HCT116 (cell line): ENCODE data around the gene MTIF3. TPM values are rescaled to one million over a fixed set of nuclear protein-coding genes. Genes with fewer than 3 reads are reported as not detected.

Experiments used
- ATAC-seq: fragments of 200-7000 bp; cut with Tn5 transposase; 2 replicates; pipeline ENCODE4 v1.9.1; 2020; ENCODE audit warnings: mild to moderate bottlenecking, moderate library complexity
- BruUV-seq: library from RNA; stranded (reverse); fragments of 400-500 nt; replicated peaks from 2 replicates; lab custom pipeline; 2021; lab: Mats Ljungman, UMichigan
- CTCF ChIA-PET: fragments of 300-600 bp; sonication (Branson Sonifier 250); formaldehyde crosslinking; loops from one replicate; lab custom pipeline; 2021; ENCODE audit warnings: antibody characterized with exemption; lab: Charles Lee
- POLR2A ChIA-PET: fragments of 300-600, 350-600 bp; sonication (Branson Sonifier 250); formaldehyde crosslinking; loops from one replicate; lab custom pipeline; 2021; ENCODE audit warnings: antibody characterized with exemption; lab: Charles Lee
- RAD21 ChIA-PET, 2 experiments: fragments of 300-600 bp; sonication (Branson Sonifier 250); formaldehyde crosslinking; loops; one replicate each; lab custom pipeline; 2023; ENCODE audit warnings: low total read pairs in 2 of 2; ENCODE audit not compliant: uncharacterized antibody in 2 of 2, unreplicated experiment in 2 of 2, low non-redundant PET in 1 of 2; lab: Charles Lee
- DNase-seq: peaks from one replicate; pipeline ENCODE4 v3.0.0-alpha.2; 2010; ENCODE audit warnings: low read depth, low spot score
- H2AFZ ChIP-seq: fragments of 200-600 bp; shearing (Covaris generic), sonication (generic); 2 replicates; pipeline ENCODE4 v1.6.1; 2017; ENCODE audit warnings: low read depth, mixed run types, mixed read lengths, antibody characterized with exemption, low read length; ENCODE audit not compliant: poor library complexity, severe bottlenecking
- H3K27ac ChIP-seq: 2 replicates; pipeline ENCODE4 v1.5.1; 2012; ENCODE audit warnings: low read depth, low read length
- H3K27me3 ChIP-seq: fragments of 200-600 bp; sonication (generic); 2 replicates; pipeline ENCODE4 v1.6.1; 2016; ENCODE audit warnings: mixed run types, low read length, mixed read lengths; ENCODE audit not compliant: insufficient read depth
- H3K36me3 ChIP-seq, 2 experiments: fragments of 200-500 bp in 1 of 2; fragments of 200-600 bp in 1 of 2; sonication (Bioruptor generic) in 1 of 2; sonication (generic) in 1 of 2; 2 replicates each; pipeline versions ENCODE4 v1.5.1 to v1.6.1; 2014 to 2016; ENCODE audit warnings: low read length in 2 of 2, inconsistent platforms in 1 of 2, mixed read lengths in 1 of 2, mixed run types in 1 of 2; ENCODE audit not compliant: insufficient read depth in 2 of 2, control insufficient read depth in 1 of 2
- H3K4me1 ChIP-seq, 2 experiments: fragments of 200-600 bp in 1 of 2; sonication (generic) in 1 of 2; 2 replicates each; pipeline versions ENCODE4 v1.5.1 to v1.6.1; 2012 to 2017; ENCODE audit warnings: low read length in 2 of 2, inconsistent platforms in 1 of 2, mild to moderate bottlenecking in 1 of 2, mixed read lengths in 1 of 2, mixed run types in 1 of 2, moderate library complexity in 1 of 2; ENCODE audit not compliant: insufficient read depth in 2 of 2, control insufficient read depth in 1 of 2
- H3K4me2 ChIP-seq: fragments of 200-600 bp; sonication (generic); 2 replicates; pipeline ENCODE4 v1.6.1; 2017; ENCODE audit warnings: mixed run types, low read length, mixed read lengths
- H3K4me3 ChIP-seq, 2 experiments: fragments of 200-600 bp in 1 of 2; sonication (generic) in 1 of 2; replicated peaks in 1 of 2; 2 replicates each; pipeline ENCODE4 v1.5.1; 2011 to 2016; ENCODE audit warnings: low read length in 2 of 2, control low read depth in 1 of 2, low read depth in 1 of 2, mild to moderate bottlenecking in 1 of 2, mixed read lengths in 1 of 2, mixed run types in 1 of 2
- H3K79me2 ChIP-seq: fragments of 200-600 bp; sonication (generic); 2 replicates; pipeline ENCODE4 v1.6.1; 2017; ENCODE audit warnings: mild to moderate bottlenecking, mixed run types, low read length, moderate library complexity, mixed read lengths; ENCODE audit not compliant: insufficient read depth
- H3K9ac ChIP-seq: fragments of 200-600 bp; sonication (generic); 2 replicates; pipeline ENCODE4 v1.6.1; 2016; ENCODE audit warnings: low read length, mixed read lengths
- H3K9me2 ChIP-seq: fragments of 200-600 bp; sonication (generic), shearing (Covaris generic); 2 replicates; pipeline ENCODE4 v1.6.1; 2017; ENCODE audit warnings: mixed run types, mild to moderate bottlenecking, moderate library complexity; ENCODE audit not compliant: insufficient read depth
- H3K9me3 ChIP-seq, 2 experiments: fragments of 200-500 bp in 1 of 2; fragments of 200-600 bp in 1 of 2; sonication (Bioruptor generic) in 1 of 2; sonication (generic) in 1 of 2; 2 replicates each; pipeline ENCODE4 v1.6.1; 2014 to 2017; ENCODE audit warnings: low read length in 2 of 2, mixed read lengths in 2 of 2, inconsistent platforms in 1 of 2, low read depth in 1 of 2, mild to moderate bottlenecking in 1 of 2, mixed run types in 1 of 2, moderate library complexity in 1 of 2; ENCODE audit not compliant: control insufficient read depth in 1 of 2, insufficient read depth in 1 of 2
- H4K20me1 ChIP-seq: fragments of 200-600 bp; sonication (generic), shearing (Covaris generic); 2 replicates; pipeline ENCODE4 v1.6.1; 2017; ENCODE audit warnings: mixed run types, mild to moderate bottlenecking, moderate library complexity; ENCODE audit not compliant: insufficient read depth
- ATF3 ChIP-seq: IDR thresholded peaks from 2 replicates; pipeline ENCODE4 v1.6.1; 2012
- CBX3 ChIP-seq: IDR thresholded peaks from 2 replicates; pipeline ENCODE4 v1.6.1; 2012; ENCODE audit warnings: low read depth
- CTCF ChIP-seq, 3 experiments: fragments of 200-600 bp in 1 of 3; sonication (generic) in 1 of 3; IDR thresholded peaks in 2 of 3; conservative IDR thresholded peaks in 1 of 3; 2 replicates each; pipeline ENCODE4 v1.5.1; 2012 to 2017; ENCODE audit warnings: low read depth in 2 of 3, low read length in 2 of 3, antibody characterized with exemption in 1 of 3, borderline replicate concordance in 1 of 3, control low read depth in 1 of 3, mild to moderate bottlenecking in 1 of 3, mixed read lengths in 1 of 3, mixed run types in 1 of 3, moderate library complexity in 1 of 3; ENCODE audit not compliant: insufficient read depth in 1 of 3
- POLR2A ChIP-seq: IDR thresholded peaks from 2 replicates; pipeline ENCODE4 v1.7.0; 2011; ENCODE audit warnings: borderline replicate concordance; ENCODE audit not compliant: insufficient read depth, insufficient read length; ENCODE audit errors: extremely low read depth
- POLR2AphosphoS5 ChIP-seq: IDR thresholded peaks from 2 replicates; pipeline ENCODE4 v1.6.1; 2011; ENCODE audit warnings: mild to moderate bottlenecking, low read depth, low read length, moderate library complexity
- RAD21 ChIP-seq: IDR thresholded peaks from 2 replicates; pipeline ENCODE4 v1.6.1; 2012; ENCODE audit warnings: low read depth, mild to moderate bottlenecking
- SIN3A ChIP-seq: IDR thresholded peaks from 2 replicates; pipeline ENCODE4 v1.6.1; 2012; ENCODE audit warnings: low read depth
- SRF ChIP-seq: IDR thresholded peaks from 2 replicates; pipeline ENCODE4 v1.6.1; 2012; ENCODE audit warnings: low read depth
- TCF7L2 ChIP-seq: IDR thresholded peaks from 2 replicates; pipeline ENCODE4 v1.7.0; 2011; ENCODE audit warnings: borderline replicate concordance, inconsistent platforms; ENCODE audit not compliant: insufficient read depth, insufficient read length; ENCODE audit errors: extremely low read depth
- intact Hi-C: fragments of 100-400 bp; cut with micrococcal nuclease; formaldehyde crosslinking; loops from 2 replicates; pipeline ENCODE4 v1.10.0; 2022
- total RNA-seq: library from RNA; stranded (reverse); gene quantifications from one replicate; pipeline ENCODE4 v1.2.1, GENCODE V29; 2021; ENCODE audit not compliant: unreplicated experiment

The MTIF3 gene
- total RNA-seq, 1 experiment from 2014 or later = 27.8 TPM

GRCh38 chr13:27427641-27428040 lies 22.7 kb downstream of the MTIF3 start:
- Histone ChIP-seq H3K9ac (peak overlapping the region; percentile 80), H4K20me1 (peaks cover 4% of the 10 kb centered on the region; the same call in 1 of the 2 replicates), H3K4me2 (peak overlapping the region; percentile 91), H3K27ac (peak overlapping the region; percentile 82), H3K9me3 (no peaks in the 10 kb centered on the region), H3K27me3 (no peaks in the 10 kb centered on the region), H3K4me3 (peak overlapping the region; percentile 25 to 70), H3K4me1 (peaks cover 29 to 50% of the 10 kb centered on the region in 2 experiments), H3K79me2 (peaks cover 48% of the 10 kb centered on the region), H2AFZ (no peak overlapping the region), H3K9me2 (no peaks in the 10 kb centered on the region), H3K36me3 (peaks cover 28 to 45% of the 10 kb centered on the region in 2 experiments; a peak in 3 of 4 replicates)
- DNase-seq = no peak
- ChIA-PET CTCF (no interaction called here), POLR2A (interaction anchor here (1.3 to 3.0 kb wide), 2 partner anchors 23 kb away, joined by 3 to 21 read pairs; partner anchors contain the start of gene MTIF3), RAD21 (no interaction called here)
- intact Hi-C loops = no loop called here
- BruUV-seq = no TSS peak
- ATAC-seq = no peak
- TF ChIP-seq CBX3 (no peak), ATF3 (no peak), SIN3A (no peak)

GRCh38 chr13:27425918-27426630 lies 24.3 kb downstream of the MTIF3 start:
- CTCF ChIA-PET = interaction anchor here (0.7 to 1.7 kb wide), 11 partner anchors 20 to 528 kb away, joined by 3 to 14 read pairs (median 4); no protein-coding TSS in a partner anchor
- H3K27me3 ChIP-seq = no peaks in the 10 kb centered on the region
- H3K4me2 ChIP-seq = peak overlapping the region; percentile 91
- H3K27ac ChIP-seq = peak overlapping the region; percentile 82
- intact Hi-C loops = loop anchor here (1.0 kb wide), 1 partner anchor 24 kb away; the partner anchor contains the start of gene MTIF3
- RAD21 ChIA-PET = interaction anchor here (0.5 to 0.6 kb wide), 2 partner anchors 50 to 300 kb away, joined by 3 read pairs; no protein-coding TSS in a partner anchor
- ATAC-seq (peak; percentile 72), DNase-seq (peak; percentile 85)
- peak overlapping the region; percentile 63 to 70 for H3K4me3 ChIP-seq
- peaks cover 4% of the 10 kb centered on the region; the same call in 1 of the 2 replicates for H4K20me1 ChIP-seq
- no peak overlapping the region for H2AFZ ChIP-seq
- H3K79me2 ChIP-seq = peaks cover 48% of the 10 kb centered on the region
- TF ChIP-seq POLR2A (peak; percentile 8), CTCF (IDR thresholded peaks at IDR 0.05 in 2 of 3, conservative IDR thresholded peaks at IDR 0.05 in 1 of 3; ENCODE audit: borderline replicate concordance in 1 of 3, insufficient read depth in 1 of 3, low read depth in 2 of 3, low read length in 2 of 3) (peak in 2 of 3 experiments; percentile 35 to 43; a peak in 4 of 6 replicates), SRF (no peak), POLR2AphosphoS5 (peak; percentile 57), TCF7L2 (peak; percentile 68), RAD21 (no peak)
- no peaks in the 10 kb centered on the region for H3K9me2 ChIP-seq
- POLR2A ChIA-PET = interaction anchor here (0.7 to 3.0 kb wide), 4 partner anchors 24 to 404 kb away, joined by 3 to 21 read pairs (median 4); partner anchors contain the start of gene MTIF3
- no peaks in the 10 kb centered on the region for H3K9me3 ChIP-seq
- BruUV-seq = no TSS peak
- peaks cover 29 to 50% of the 10 kb centered on the region in 2 experiments for H3K4me1 ChIP-seq
- peak overlapping the region; percentile 80 for H3K9ac ChIP-seq
- H3K36me3 ChIP-seq = peaks cover 17 to 30% of the 10 kb centered on the region in 2 experiments; a peak in 3 of 4 replicates
